Panc1 (cell line): ENCODE results near the gene KAT2B. TPM values are rescaled to one million over a fixed set of nuclear protein-coding genes. Genes with fewer than 3 reads are reported as not detected.

Experiments
- ATAC-seq: fragments of 200-7000 bp; cut with Tn5 transposase; 2 replicates; pipeline ENCODE4 v1.9.1; 2020; ENCODE audit warnings: mild to moderate bottlenecking, moderate library complexity
- BruUV-seq: library from RNA; stranded (reverse); fragments of 400-500 nt; replicated peaks from 2 replicates; lab custom pipeline; 2021; lab: Mats Ljungman, UMichigan
- CTCF ChIA-PET: fragments of 300-600 bp; sonication (Branson Sonifier 250); formaldehyde crosslinking; loops from one replicate; lab custom pipeline; 2022; ENCODE audit warnings: antibody characterized with exemption; lab: Charles Lee
- POLR2A ChIA-PET: fragments of 300-600 bp; sonication (Branson Sonifier 250); formaldehyde crosslinking; loops from one replicate; lab custom pipeline; 2022; ENCODE audit warnings: antibody characterized with exemption; lab: Charles Lee
- DNase-seq: peaks from one replicate; pipeline ENCODE4 v3.0.0-alpha.2; 2010; ENCODE audit warnings: low read depth, low spot score
- H3K27ac ChIP-seq: 2 replicates; pipeline ENCODE4 v1.5.1; 2011; ENCODE audit warnings: mild to moderate bottlenecking, low read length, inconsistent platforms
- H3K27me3 ChIP-seq: fragments of 200-500 bp; sonication (Bioruptor generic); 2 replicates; pipeline ENCODE4 v1.6.0; 2014; ENCODE audit warnings: low read length, inconsistent platforms; ENCODE audit not compliant: control insufficient read depth, insufficient read depth
- H3K36me3 ChIP-seq: fragments of 200-500 bp; sonication (Bioruptor generic); 2 replicates; pipeline ENCODE4 v1.5.1; 2014; ENCODE audit warnings: inconsistent platforms, mild to moderate bottlenecking, low read length, moderate library complexity; ENCODE audit not compliant: control insufficient read depth, insufficient read depth
- H3K4me1 ChIP-seq: 2 replicates; pipeline ENCODE4 v1.5.1; 2011; ENCODE audit warnings: inconsistent platforms, mild to moderate bottlenecking, low read length, moderate library complexity; ENCODE audit not compliant: control insufficient read depth, insufficient read depth
- H3K4me3 ChIP-seq, 2 experiments: 2 replicates each; pipeline ENCODE4 v1.5.1; 2011 to 2012; ENCODE audit warnings: low read depth in 2 of 2, low read length in 2 of 2, mild to moderate bottlenecking in 2 of 2, inconsistent platforms in 1 of 2, moderate library complexity in 1 of 2
- H3K9me3 ChIP-seq: fragments of 200-500 bp; sonication (Bioruptor generic); 2 replicates; pipeline ENCODE4 v1.5.1; 2014; ENCODE audit warnings: low read depth, mild to moderate bottlenecking, inconsistent platforms, low read length, moderate library complexity; ENCODE audit not compliant: control insufficient read depth, insufficient read depth
- POLR2AphosphoS5 ChIP-seq: IDR thresholded peaks from 2 replicates; pipeline ENCODE4 v1.6.1; 2012; ENCODE audit warnings: mild to moderate bottlenecking, low read depth, low read length, moderate library complexity
- REST ChIP-seq, 2 experiments: IDR thresholded peaks; 2 replicates each; pipeline ENCODE4 v1.6.1; 2011 to 2012; ENCODE audit warnings: low read depth in 2 of 2, control low read depth in 1 of 2, low read length in 1 of 2, mild to moderate bottlenecking in 1 of 2, moderate library complexity in 1 of 2; ENCODE audit not compliant: insufficient read depth in 1 of 2
- SIN3A ChIP-seq: IDR thresholded peaks from 2 replicates; pipeline ENCODE4 v1.6.1; 2012; ENCODE audit warnings: low read depth, mild to moderate bottlenecking, low read length, moderate library complexity, borderline replicate concordance; ENCODE audit not compliant: insufficient read depth
- TCF7L2 ChIP-seq: IDR thresholded peaks from 2 replicates; pipeline ENCODE4 v1.6.1; 2011; ENCODE audit warnings: mild to moderate bottlenecking, low read depth, low read length, inconsistent platforms
- in situ Hi-C: cut with HindIII; loops from 2 replicates; pipeline ENCODE4 v1.10.0; 2016; ENCODE audit warnings: low sequenced_read_pairs, low pct_unique_long_range_greater_than_20kb
- intact Hi-C: fragments of 100-400 bp; cut with micrococcal nuclease; formaldehyde crosslinking; loops from one replicate; pipeline ENCODE4 v1.10.0; 2022; ENCODE audit not compliant: unreplicated experiment
- total RNA-seq: library from RNA; stranded (reverse); gene quantifications from one replicate; pipeline ENCODE4 v1.2.1, GENCODE V29; 2021; ENCODE audit not compliant: unreplicated experiment
- TF ChIP-seq, protein P1 (sequence below): fragments of 450-650 bp; IDR thresholded peaks from 2 replicates; pipeline ENCODE4 v1.5.1; 2017; ENCODE audit warnings: mild to moderate bottlenecking

The KAT2B gene
- total RNA-seq, 1 experiment from 2014 or later, result 16.4 TPM

DNA sequence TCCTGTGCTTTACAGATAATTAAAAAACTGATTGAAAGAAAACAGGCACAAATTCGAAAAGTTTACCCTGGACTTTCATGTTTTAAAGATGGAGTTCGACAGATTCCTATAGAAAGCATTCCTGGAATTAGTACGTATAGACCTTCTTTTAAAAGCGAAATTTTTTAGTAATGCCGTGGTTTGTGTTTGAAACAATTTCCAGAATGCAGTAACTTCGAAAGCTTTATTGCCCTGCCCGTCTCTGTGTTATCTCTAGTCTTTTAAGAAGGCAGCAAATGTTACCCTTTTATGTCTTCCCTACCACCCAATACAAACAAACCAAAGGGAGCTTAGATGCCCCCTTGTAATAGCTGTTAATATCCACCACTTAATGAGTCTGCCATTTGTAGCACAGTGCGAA lies 106.1 kb downstream of the KAT2B start:
- TF ChIP-seq, protein P1, sequence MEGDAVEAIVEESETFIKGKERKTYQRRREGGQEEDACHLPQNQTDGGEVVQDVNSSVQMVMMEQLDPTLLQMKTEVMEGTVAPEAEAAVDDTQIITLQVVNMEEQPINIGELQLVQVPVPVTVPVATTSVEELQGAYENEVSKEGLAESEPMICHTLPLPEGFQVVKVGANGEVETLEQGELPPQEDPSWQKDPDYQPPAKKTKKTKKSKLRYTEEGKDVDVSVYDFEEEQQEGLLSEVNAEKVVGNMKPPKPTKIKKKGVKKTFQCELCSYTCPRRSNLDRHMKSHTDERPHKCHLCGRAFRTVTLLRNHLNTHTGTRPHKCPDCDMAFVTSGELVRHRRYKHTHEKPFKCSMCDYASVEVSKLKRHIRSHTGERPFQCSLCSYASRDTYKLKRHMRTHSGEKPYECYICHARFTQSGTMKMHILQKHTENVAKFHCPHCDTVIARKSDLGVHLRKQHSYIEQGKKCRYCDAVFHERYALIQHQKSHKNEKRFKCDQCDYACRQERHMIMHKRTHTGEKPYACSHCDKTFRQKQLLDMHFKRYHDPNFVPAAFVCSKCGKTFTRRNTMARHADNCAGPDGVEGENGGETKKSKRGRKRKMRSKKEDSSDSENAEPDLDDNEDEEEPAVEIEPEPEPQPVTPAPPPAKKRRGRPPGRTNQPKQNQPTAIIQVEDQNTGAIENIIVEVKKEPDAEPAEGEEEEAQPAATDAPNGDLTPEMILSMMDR, result no peak
- TF ChIP-seq SIN3A (no peak), TCF7L2 (no peak), POLR2AphosphoS5 (no peak), REST (IDR thresholded peaks at IDR 0.05; ENCODE audit: insufficient read depth in 1 of 2, low read depth in 2 of 2, low read length in 1 of 2) (no peak)
- CTCF ChIA-PET, result no interaction called here
- in situ Hi-C loops, result no loop called here

GRCh38 chr3:20147361-20147760 lies 107.1 kb downstream of the KAT2B start:
- no peaks in the 10 kb centered on the region for H3K4me1 ChIP-seq
- ATAC-seq (no peak), DNase-seq (no peak)
- in situ Hi-C loops (no loop called here), intact Hi-C loops (no loop called here)
- no peaks in the 10 kb centered on the region for H3K9me3 ChIP-seq
- H3K27ac ChIP-seq, result no peak overlapping the region
- no peak for TF ChIP-seq TCF7L2
- TF ChIP-seq REST (IDR thresholded peaks at IDR 0.05; ENCODE audit: insufficient read depth in 1 of 2, low read depth in 2 of 2, low read length in 1 of 2), result no peak
- TF ChIP-seq SIN3A, result no peak
- TF ChIP-seq, protein P1, result no peak
- TF ChIP-seq POLR2AphosphoS5, result no peak
- no TSS peak for BruUV-seq
- no peaks in the 10 kb centered on the region for H3K27me3 ChIP-seq
- CTCF ChIA-PET, result no interaction called here
- H3K4me3 ChIP-seq, result no peak overlapping the region
- no peaks in the 10 kb centered on the region for H3K36me3 ChIP-seq
- POLR2A ChIA-PET, result no interaction called here

More for the DNA sequence above, 106.1 kb downstream of the KAT2B start:
- Histone ChIP-seq H3K36me3 (no peaks in the 10 kb centered on the region), H3K4me1 (no peaks in the 10 kb centered on the region), H3K9me3 (no peaks in the 10 kb centered on the region), H3K27me3 (no peaks in the 10 kb centered on the region), H3K4me3 (no peak overlapping the region), H3K27ac (no peak overlapping the region)
- DNase-seq (no peak), ATAC-seq (no peak)
- POLR2A ChIA-PET, result no interaction called here
- BruUV-seq, result no TSS peak
- intact Hi-C loops, result no loop called here
